Osteoblast (primary cell): Measurements from ENCODE around the gene DNAH8. TPM values are rescaled to one million over a fixed set of nuclear protein-coding genes. Genes with fewer than 3 reads are reported as not detected.

ENCODE experiments used
- DNase-seq: peaks from one replicate; pipeline ENCODE4 v3.0.0; 2011; ENCODE audit warnings: low spot score, mixed read lengths; ENCODE audit not compliant: insufficient read length; ENCODE audit errors: missing footprints
- H2AFZ ChIP-seq: 2 replicates; pipeline ENCODE4 v1.6.0; 2011; ENCODE audit warnings: mild to moderate bottlenecking, low read length
- H3K27ac ChIP-seq: 2 replicates; pipeline ENCODE4 v1.5.1; 2011; ENCODE audit warnings: mild to moderate bottlenecking, low read depth, low read length, moderate library complexity
- H3K27me3 ChIP-seq: 2 replicates; pipeline ENCODE4 v1.6.0; 2012; ENCODE audit warnings: mild to moderate bottlenecking, control low read depth, inconsistent platforms, low read length, moderate library complexity; ENCODE audit not compliant: insufficient read depth
- H3K36me3 ChIP-seq: 2 replicates; pipeline ENCODE4 v1.5.1; 2011; ENCODE audit warnings: mild to moderate bottlenecking, low read length, control low read depth, moderate library complexity; ENCODE audit not compliant: insufficient read depth
- H3K4me1 ChIP-seq: 2 replicates; pipeline ENCODE4 v1.5.1; 2011; ENCODE audit warnings: mild to moderate bottlenecking, low read length, control low read depth, moderate library complexity; ENCODE audit not compliant: insufficient read depth
- H3K4me2 ChIP-seq: 2 replicates; pipeline ENCODE4 v1.6.0; 2011; ENCODE audit warnings: mild to moderate bottlenecking, low read length; ENCODE audit not compliant: insufficient read depth
- H3K4me3 ChIP-seq: fragments of 200-600 bp; sonication (generic); 3 replicates; pipeline ENCODE4 v1.5.1; 2012; ENCODE audit warnings: mild to moderate bottlenecking, low read length, inconsistent platforms; ENCODE audit not compliant: insufficient read depth
- H3K79me2 ChIP-seq: 2 replicates; pipeline ENCODE4 v1.6.0; 2012; ENCODE audit warnings: mild to moderate bottlenecking, low read length, control low read depth, inconsistent platforms; ENCODE audit not compliant: insufficient read depth
- H3K9me3 ChIP-seq: 2 replicates; pipeline ENCODE4 v1.5.1; 2011; ENCODE audit warnings: low read depth, low read length, control low read depth
- H4K20me1 ChIP-seq: 2 replicates; pipeline ENCODE4 v1.6.0; 2012; ENCODE audit warnings: mild to moderate bottlenecking, low read length, control low read depth; ENCODE audit not compliant: insufficient read depth
- CTCF ChIP-seq: IDR thresholded peaks from 2 replicates; pipeline ENCODE4 v1.5.1; 2011; ENCODE audit warnings: mild to moderate bottlenecking, low read depth, low read length, moderate library complexity; ENCODE audit errors: extremely low read depth
- total RNA-seq: library from RNA; depleted of rRNA; stranded (reverse); fragments of >200 nt; gene quantifications from 2 replicates; pipeline ENCODE4 v1.2.3, GENCODE V29; 2012

DNAH8 gene
- total RNA-seq, 1 donor = 0.36 TPM

GRCh38 chr6:39048481-39049399, 333.6 kb downstream of the DNAH8 start, which contains the start of gene GLP1R:
Gene GLP1R, plus strand, starts transcription at chr6:39048781. Its CDS starts 60 bp downstream, at chr6:39048841.
- Histone ChIP-seq H3K27ac (no peak within 1 kb of the TSS), H3K4me1 (no peaks in the 10 kb centered on the region), H3K9me3 (no peaks in the 10 kb centered on the region), H4K20me1 (no peaks in the 10 kb centered on the region), H2AFZ (no peak within 1 kb of the TSS), H3K27me3 (peaks cover 17% of the 10 kb centered on the region), H3K36me3 (no peaks in the 10 kb centered on the region), H3K4me3 (no peak within 1 kb of the TSS), H3K4me2 (no peak within 1 kb of the TSS), H3K79me2 (no peaks in the 10 kb centered on the region)
- TF ChIP-seq CTCF = no peak
- DNase-seq = no peak

GRCh38 chr6:39049575-39050283, 334.6 kb downstream of the DNAH8 start:
- no peak overlapping the region for H3K4me2 ChIP-seq
- no peaks in the 10 kb centered on the region for H3K36me3 ChIP-seq
- no peak overlapping the region for H3K4me3 ChIP-seq
- no peaks in the 10 kb centered on the region for H4K20me1 ChIP-seq
- TF ChIP-seq CTCF = no peak
- H3K27me3 ChIP-seq = peaks cover 17% of the 10 kb centered on the region
- H3K27ac ChIP-seq = no peak overlapping the region
- H2AFZ ChIP-seq = no peak overlapping the region
- H3K79me2 ChIP-seq = no peaks in the 10 kb centered on the region
- no peaks in the 10 kb centered on the region for H3K9me3 ChIP-seq
- no peaks in the 10 kb centered on the region for H3K4me1 ChIP-seq
- peak; percentile 80 for DNase-seq

GRCh38 chr6:39050453-39051112, 335.5 kb downstream of the DNAH8 start:
- Histone ChIP-seq H2AFZ (no peak overlapping the region), H3K27me3 (peaks cover 17% of the 10 kb centered on the region), H3K4me2 (no peak overlapping the region), H3K27ac (no peak overlapping the region), H3K4me3 (no peak overlapping the region), H3K4me1 (no peaks in the 10 kb centered on the region), H4K20me1 (no peaks in the 10 kb centered on the region), H3K36me3 (no peaks in the 10 kb centered on the region), H3K9me3 (no peaks in the 10 kb centered on the region), H3K79me2 (no peaks in the 10 kb centered on the region)
- TF ChIP-seq CTCF = no peak
- DNase-seq = no peak
